ENCODE data around the gene CFAP61. TPM values are rescaled to one million over a fixed set of nuclear protein-coding genes. Genes with fewer than 3 reads are reported as not detected.
"Not testable (repeated sequence)": the region's sequence is repeated elsewhere in the genome, so short reads cannot be mapped to it uniquely, and the experiment has no call there.

Gene CFAP61
- polyA plus RNA-seq, 3 donors from 2014 or later = 1.3 to 3.2 TPM; not detected in 1

GRCh38 chr20:20341371-20341770 is 289.0 kb downstream of the CFAP61 start:
- no peak overlapping the region for H3K27ac Mint-ChIP-seq
- H3K36me3 Mint-ChIP-seq = peaks cover 0 to 3% (median 0%) of the 10 kb centered on the region in 3 donors
- H3K9me3 Mint-ChIP-seq = peaks cover 0 to 3% (median 0%) of the 10 kb centered on the region in 6 donors
- H3K27me3 Mint-ChIP-seq (ENCODE audit: low read depth in 3 of 3) = peaks cover 0 to 2% (median 2%) of the 10 kb centered on the region in 3 donors
- DNase-seq = no peak
- no peaks in the 10 kb centered on the region for H3K4me1 Mint-ChIP-seq
- H3K4me3 Mint-ChIP-seq = no peak overlapping the region

DNA sequence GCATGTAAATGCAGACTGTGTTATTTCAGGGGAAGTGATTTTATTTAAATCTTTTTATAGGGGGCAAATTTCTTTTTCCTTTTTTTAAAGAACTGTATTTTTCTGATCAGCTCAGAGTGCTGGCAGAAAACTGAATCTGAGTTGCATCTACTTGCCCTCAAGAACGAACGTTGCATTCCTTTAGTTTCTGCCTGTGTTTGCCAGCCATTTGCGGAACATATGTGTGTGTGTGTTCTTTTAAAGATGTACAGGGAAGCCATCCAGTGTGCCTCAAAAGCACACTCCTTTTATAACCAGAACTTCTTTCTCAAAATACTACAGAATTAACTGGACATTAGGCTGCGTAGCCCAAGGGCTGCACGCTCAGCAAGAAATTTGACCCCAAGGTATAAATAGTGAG is 289.7 kb downstream of the CFAP61 start:
- Mint-ChIP-seq H3K27me3 (ENCODE audit: low read depth in 3 of 3) (peaks cover 0 to 4% (median 3%) of the 10 kb centered on the region in 3 donors), H3K27ac (no peak overlapping the region), H3K36me3 (peaks cover 0 to 3% (median 0%) of the 10 kb centered on the region in 3 donors), H3K4me1 (no peaks in the 10 kb centered on the region), H3K9me3 (peaks cover 0 to 8% (median 2%) of the 10 kb centered on the region in 6 donors), H3K4me3 (no peak overlapping the region)
- DNase-seq = no peak

GRCh38 chr20:20343932-20344331 is 291.6 kb downstream of the CFAP61 start:
- Mint-ChIP-seq H3K4me1 (no peaks in the 10 kb centered on the region), H3K4me3 (no peak overlapping the region), H3K27ac (no peak overlapping the region)

GRCh38 chr20:20344476-20344875 is 292.1 kb downstream of the CFAP61 start:
- Mint-ChIP-seq H3K4me1 (no peaks in the 10 kb centered on the region), H3K36me3 (peaks cover 0 to 6% (median 0%) of the 10 kb centered on the region in 3 donors), H3K9me3 (peaks cover 0 to 8% (median 5%) of the 10 kb centered on the region in 6 donors), H3K27ac (no peak overlapping the region), H3K27me3 (ENCODE audit: low read depth in 3 of 3) (peaks cover 0 to 5% (median 4%) of the 10 kb centered on the region in 3 donors), H3K4me3 (no peak overlapping the region)
- no peak for DNase-seq

More at GRCh38 chr20:20343932-20344331, 291.6 kb downstream of the CFAP61 start:
- H3K9me3 Mint-ChIP-seq = peaks cover 0 to 8% (median 5%) of the 10 kb centered on the region in 6 donors
- peaks cover 0 to 6% (median 0%) of the 10 kb centered on the region in 3 donors for H3K36me3 Mint-ChIP-seq
- H3K27me3 Mint-ChIP-seq (ENCODE audit: low read depth in 3 of 3) = peaks cover 0 to 5% (median 4%) of the 10 kb centered on the region in 3 donors
- DNase-seq = no peak

DNA sequence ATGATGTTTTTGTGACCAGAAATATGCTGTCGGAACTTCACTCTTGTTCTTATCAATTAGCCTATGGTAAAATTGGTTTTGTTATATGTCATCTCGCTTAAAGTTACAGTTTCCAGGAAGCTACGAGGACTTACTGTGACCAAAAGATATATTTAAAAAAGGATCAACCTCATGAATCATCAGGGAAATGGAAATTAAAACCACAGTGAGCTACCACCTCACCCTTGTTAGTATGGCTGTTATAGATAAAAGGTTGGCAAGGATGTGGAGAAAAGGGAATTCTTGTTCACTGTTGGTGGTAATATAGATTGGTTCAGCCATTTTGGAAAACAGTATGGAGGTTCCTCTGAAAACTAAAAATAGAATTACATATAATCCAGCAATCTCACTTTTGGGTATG is 301.2 kb downstream of the CFAP61 start:
- peaks cover 0 to 18% (median 13%) of the 10 kb centered on the region in 6 donors for H3K9me3 Mint-ChIP-seq
- H3K36me3 Mint-ChIP-seq = peaks cover 0 to 5% (median 3%) of the 10 kb centered on the region in 3 donors
- no peak for DNase-seq
- H3K27ac Mint-ChIP-seq = peak overlapping the region in 2 of 6 donors; percentile 69 to 89
- no peak overlapping the region for H3K4me3 Mint-ChIP-seq
- peaks cover 22 to 36% of the 10 kb centered on the region in 2 donors for H3K4me1 Mint-ChIP-seq
- H3K27me3 Mint-ChIP-seq (ENCODE audit: low read depth in 3 of 3) = peaks cover 17 to 44% (median 39%) of the 10 kb centered on the region in 3 donors

GRCh38 chr20:20355503-20355902 is 303.2 kb downstream of the CFAP61 start:
- H3K4me3 Mint-ChIP-seq, DNase-seq, H3K36me3 Mint-ChIP-seq: not testable (repeated sequence)
- H3K27me3 Mint-ChIP-seq (ENCODE audit: low read depth in 3 of 3) = peaks cover 17 to 44% (median 40%) of the 10 kb centered on the region in 3 donors
- H3K27ac Mint-ChIP-seq = peak overlapping the region in 3 of 6 donors; percentile 17 to 32 (median 21)
- peaks cover 39 to 48% of the 10 kb centered on the region in 2 donors for H3K4me1 Mint-ChIP-seq
- peaks cover 0 to 18% (median 13%) of the 10 kb centered on the region in 6 donors for H3K9me3 Mint-ChIP-seq

GRCh38 chr20:20358801-20359200 is 306.5 kb downstream of the CFAP61 start:
- H3K4me3 Mint-ChIP-seq = peak overlapping the region in 4 of 5 donors; percentile 21 to 58 (median 34)

DNA sequence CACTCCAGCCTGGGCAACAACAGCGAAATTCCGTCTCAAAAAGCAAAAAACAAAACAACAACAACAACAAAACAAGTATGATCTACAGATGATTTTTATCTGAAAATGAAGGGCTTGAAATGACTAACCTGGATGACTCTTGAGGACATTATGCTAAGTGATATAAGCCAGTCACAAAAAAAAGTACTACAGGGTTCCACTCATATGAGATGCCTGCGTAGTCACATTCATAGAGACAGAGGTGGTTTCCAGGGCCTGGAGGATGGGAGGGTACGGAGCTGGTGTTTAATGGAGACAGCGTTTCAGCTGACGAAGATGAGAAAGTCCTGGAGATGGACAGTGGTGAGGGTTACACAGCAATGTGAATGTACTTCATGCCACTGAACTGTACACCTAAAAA is 307.3 kb downstream of the CFAP61 start:
- H3K4me3 Mint-ChIP-seq = peak overlapping the region; percentile 80 to 90 (median 84)
- peak overlapping the region in 3 of 6 donors; percentile 64 to 74 (median 73) for H3K27ac Mint-ChIP-seq
- peaks cover 0 to 11% (median 5%) of the 10 kb centered on the region in 6 donors for H3K9me3 Mint-ChIP-seq
- H3K4me1 Mint-ChIP-seq = peaks cover 59 to 65% of the 10 kb centered on the region in 2 donors
- peaks cover 0 to under 1% (median 0%) of the 10 kb centered on the region in 3 donors for H3K36me3 Mint-ChIP-seq
- peaks cover 15 to 43% (median 40%) of the 10 kb centered on the region in 3 donors for H3K27me3 Mint-ChIP-seq (ENCODE audit: low read depth in 3 of 3)
- DNase-seq = no peak

More at GRCh38 chr20:20358801-20359200, 306.5 kb downstream of the CFAP61 start:
- DNase-seq = no peak
- peak overlapping the region; percentile 3 to 82 (median 58) for H3K27ac Mint-ChIP-seq
- H3K4me1 Mint-ChIP-seq = peaks cover 64 to 65% of the 10 kb centered on the region in 2 donors
- peaks cover 0 to 17% (median 11%) of the 10 kb centered on the region in 6 donors for H3K9me3 Mint-ChIP-seq
- peaks cover 17 to 50% (median 43%) of the 10 kb centered on the region in 3 donors for H3K27me3 Mint-ChIP-seq (ENCODE audit: low read depth in 3 of 3)
- peaks cover 0 to 5% (median 3%) of the 10 kb centered on the region in 3 donors for H3K36me3 Mint-ChIP-seq

DNA sequence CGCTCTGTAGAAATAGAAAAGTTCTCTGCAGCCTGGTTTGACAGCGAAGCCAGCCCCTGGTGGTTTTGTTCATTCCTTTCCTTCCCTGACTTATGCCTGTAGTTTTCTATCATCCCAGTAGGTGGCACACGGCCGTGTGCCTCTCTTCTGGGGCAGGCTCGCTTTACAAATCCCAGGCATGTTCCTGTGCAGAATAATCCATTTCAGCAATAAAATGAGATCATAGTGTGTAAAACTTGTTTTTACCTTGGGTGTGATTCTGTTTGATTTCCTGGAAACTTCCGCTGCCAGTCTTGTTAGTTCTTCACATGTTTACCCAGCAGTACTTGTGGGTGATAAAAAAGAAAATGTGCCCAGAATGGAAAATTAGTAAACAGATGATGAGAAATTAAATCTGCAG is 308.1 kb downstream of the CFAP61 start:
- no peaks in the 10 kb centered on the region for H3K36me3 Mint-ChIP-seq
- H3K27me3 Mint-ChIP-seq (ENCODE audit: low read depth in 3 of 3) = peaks cover 15 to 44% (median 43%) of the 10 kb centered on the region in 3 donors
- H3K4me3 Mint-ChIP-seq = peak overlapping the region; percentile 80 to 90 (median 84)
- H3K4me1 Mint-ChIP-seq = peaks cover 58 to 65% of the 10 kb centered on the region in 2 donors
- peaks cover 0 to 8% (median 2%) of the 10 kb centered on the region in 6 donors for H3K9me3 Mint-ChIP-seq
- DNase-seq = peak in 2 of 3 donors; percentile 41 to 45
- H3K27ac Mint-ChIP-seq = peak overlapping the region; percentile 13 to 85 (median 47)

DNA sequence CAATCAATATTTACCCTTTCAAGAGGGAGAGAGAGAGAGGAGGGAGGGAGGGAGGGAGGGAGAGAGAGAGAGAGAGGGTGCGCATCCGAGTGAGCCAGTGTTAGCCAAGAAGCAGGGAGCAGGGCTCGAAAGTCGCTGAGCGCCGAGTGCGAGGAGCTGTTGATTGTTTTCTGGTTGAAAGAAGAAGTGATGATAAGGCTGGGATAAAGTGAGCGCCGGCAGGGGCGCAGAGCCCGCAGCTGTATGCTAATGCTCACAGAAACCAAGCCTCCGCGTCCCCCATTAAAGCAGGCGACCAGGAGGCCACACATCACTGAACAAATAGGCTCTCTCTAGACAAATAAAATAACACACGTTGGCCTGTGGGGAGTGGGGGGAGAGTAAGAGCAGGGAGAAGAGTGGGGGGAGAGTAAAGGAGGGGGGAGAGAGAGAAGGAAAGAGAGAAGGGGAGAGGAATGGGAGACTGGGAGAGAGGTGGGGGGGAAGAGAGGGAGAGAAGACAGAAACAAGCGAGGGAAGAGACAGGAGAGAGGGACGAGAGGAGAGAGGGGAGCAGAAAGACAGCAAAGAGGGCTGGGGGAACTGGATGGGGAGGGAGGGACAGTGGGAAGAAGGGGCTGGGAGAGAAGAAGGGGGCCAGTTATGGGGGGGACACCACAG is 310.6 kb downstream of the CFAP61 start:
- Mint-ChIP-seq H3K4me3 (peak overlapping the region in 4 of 5 donors; percentile 49 to 65 (median 57)), H3K4me1 (peaks cover 58 to 64% of the 10 kb centered on the region in 2 donors), H3K27me3 (ENCODE audit: low read depth in 3 of 3) (peaks cover 10 to 41% (median 39%) of the 10 kb centered on the region in 3 donors), H3K36me3 (no peaks in the 10 kb centered on the region), H3K27ac (peak overlapping the region in 1 of 6 donors; percentile 55), H3K9me3 (peaks cover 0 to 5% (median 3%) of the 10 kb centered on the region in 6 donors)
- no peak for DNase-seq

DNA sequence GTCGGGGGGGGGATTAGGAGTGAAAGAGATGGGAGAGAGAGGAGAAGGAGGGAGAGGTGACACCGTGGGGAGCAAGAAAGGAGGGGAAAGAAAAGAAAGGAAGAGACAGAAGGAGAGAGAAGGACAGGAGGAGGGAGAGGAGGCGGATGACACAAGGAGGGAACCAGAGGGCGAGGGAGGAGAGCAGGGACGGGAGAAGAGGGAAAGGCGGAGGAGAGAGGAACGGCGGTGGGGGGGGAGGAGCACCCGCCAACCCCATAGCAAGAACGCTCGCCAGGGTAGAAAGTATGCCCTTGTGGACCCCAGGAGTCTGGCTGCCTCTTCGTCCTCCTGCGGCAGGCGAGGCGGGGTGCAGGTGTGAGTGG is 311.1 kb downstream of the CFAP61 start:
- Mint-ChIP-seq H3K9me3 (peaks cover 0 to 4% (median under 1%) of the 10 kb centered on the region in 6 donors), H3K36me3 (no peaks in the 10 kb centered on the region), H3K4me1 (peaks cover 53 to 59% of the 10 kb centered on the region in 2 donors), H3K27ac (no peak overlapping the region), H3K4me3 (peak overlapping the region in 4 of 5 donors; percentile 36 to 61 (median 50)), H3K27me3 (ENCODE audit: low read depth in 3 of 3) (peaks cover 8 to 36% (median 34%) of the 10 kb centered on the region in 3 donors)
- no peak for DNase-seq

GRCh38 chr20:20363799-20364592 is 311.7 kb downstream of the CFAP61 start:
- H3K4me1 Mint-ChIP-seq = peaks cover 47 to 54% of the 10 kb centered on the region in 2 donors
- H3K9me3 Mint-ChIP-seq = peaks cover 0 to 2% (median 0%) of the 10 kb centered on the region in 6 donors
- H3K27me3 Mint-ChIP-seq (ENCODE audit: low read depth in 3 of 3) = peaks cover 8 to 34% (median 32%) of the 10 kb centered on the region in 3 donors
- no peak overlapping the region for H3K27ac Mint-ChIP-seq
- no peak for DNase-seq
- H3K4me3 Mint-ChIP-seq = peak overlapping the region in 4 of 5 donors; percentile 36 to 61 (median 50)
- H3K36me3 Mint-ChIP-seq = no peaks in the 10 kb centered on the region

Measured in immature natural killer cell (primary cell).